ENCODE measurements around the gene PAXIP1. TPM values are rescaled to one million over a fixed set of nuclear protein-coding genes. Genes with fewer than 3 reads are reported as not detected.

The PAXIP1 gene
- total RNA-seq, result 5.1 and 6.0 TPM in 2 replicates

DNA sequence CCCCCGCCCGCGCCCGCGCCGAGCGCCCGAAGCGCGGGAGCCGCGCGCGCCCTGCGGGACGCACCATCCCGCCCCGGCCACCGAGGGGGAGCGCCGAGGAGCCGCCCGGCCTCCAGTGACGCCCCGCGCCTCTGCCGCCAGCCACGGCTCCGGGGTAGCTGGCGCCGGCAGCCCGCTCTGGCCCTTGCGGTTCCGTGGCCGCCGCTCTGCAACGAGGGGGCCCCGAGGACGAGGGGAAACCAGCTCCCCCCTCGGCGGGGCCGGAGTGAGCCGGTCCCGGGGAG lies at the start of gene PAXIP1:
PAXIP1 (minus strand) TSS at position 33 of the 284 bp plus-strand sequence. CDS start 195 bp downstream, outside the sequence.

Other genes starting within 250 kb of the PAXIP1 start
- not detected in 2 replicates for gene HTR5A, start 67.2 kb upstream of the PAXIP1 start, total RNA-seq

All from tracheal epithelial cell (primary cell).